ENCODE data around the gene ALCAM.

Gene ALCAM

GRCh38 chr3:105518203-105518602, 151.5 kb downstream of the ALCAM start:
- no peak overlapping the region for H3K4me3 ChIP-seq (ENCODE audit: low read length)
- H3K27ac ChIP-seq (ENCODE audit: low read depth, low read length), result no peak overlapping the region
- no peaks in the 10 kb centered on the region for H3K27me3 ChIP-seq (ENCODE audit: control insufficient read depth, insufficient read depth, low read length)
- H3K36me3 ChIP-seq (ENCODE audit: control insufficient read depth, insufficient read depth, low read length), result no peaks in the 10 kb centered on the region
- no peaks in the 10 kb centered on the region for H3K4me1 ChIP-seq (ENCODE audit: control insufficient read depth, insufficient read depth, low read length)
- H3K9ac ChIP-seq (ENCODE audit: low read length), result no peak overlapping the region

- Histone ChIP-seq H3K27ac (ENCODE audit: low read depth, low read length) (no peak overlapping the region), H3K9ac (ENCODE audit: low read length) (no peak overlapping the region), H3K27me3 (ENCODE audit: control insufficient read depth, insufficient read depth, low read length) (no peaks in the 10 kb centered on the region), H3K4me3 (ENCODE audit: low read length) (no peak overlapping the region), H3K4me1 (ENCODE audit: control insufficient read depth, insufficient read depth, low read length) (no peaks in the 10 kb centered on the region), H3K36me3 (ENCODE audit: control insufficient read depth, insufficient read depth, low read length) (no peaks in the 10 kb centered on the region)
Measured at GRCh38 chr3:105518806-105519418, 152.2 kb downstream of the ALCAM start.

GRCh38 chr3:105521770-105522169, 155.1 kb downstream of the ALCAM start:
- Histone ChIP-seq H3K4me3 (ENCODE audit: low read length) (no peak overlapping the region), H3K4me1 (ENCODE audit: control insufficient read depth, insufficient read depth, low read length) (no peaks in the 10 kb centered on the region), H3K27ac (ENCODE audit: low read depth, low read length) (no peak overlapping the region), H3K9ac (ENCODE audit: low read length) (no peak overlapping the region), H3K36me3 (ENCODE audit: control insufficient read depth, insufficient read depth, low read length) (no peaks in the 10 kb centered on the region), H3K27me3 (ENCODE audit: control insufficient read depth, insufficient read depth, low read length) (no peaks in the 10 kb centered on the region)

GRCh38 chr3:105523501-105523900, 156.8 kb downstream of the ALCAM start:
- H3K27ac ChIP-seq (ENCODE audit: low read depth, low read length), result no peak overlapping the region
- no peaks in the 10 kb centered on the region for H3K4me1 ChIP-seq (ENCODE audit: control insufficient read depth, insufficient read depth, low read length)
- no peak overlapping the region for H3K9ac ChIP-seq (ENCODE audit: low read length)
- H3K27me3 ChIP-seq (ENCODE audit: control insufficient read depth, insufficient read depth, low read length), result no peaks in the 10 kb centered on the region
- H3K36me3 ChIP-seq (ENCODE audit: control insufficient read depth, insufficient read depth, low read length), result no peaks in the 10 kb centered on the region
- H3K4me3 ChIP-seq (ENCODE audit: low read length), result no peak overlapping the region

GRCh38 chr3:105525531-105525930, 158.8 kb downstream of the ALCAM start:
- Histone ChIP-seq H3K4me3 (ENCODE audit: low read length) (no peak overlapping the region), H3K9ac (ENCODE audit: low read length) (no peak overlapping the region), H3K4me1 (ENCODE audit: control insufficient read depth, insufficient read depth, low read length) (no peaks in the 10 kb centered on the region), H3K27ac (ENCODE audit: low read depth, low read length) (no peak overlapping the region), H3K27me3 (ENCODE audit: control insufficient read depth, insufficient read depth, low read length) (no peaks in the 10 kb centered on the region), H3K36me3 (ENCODE audit: control insufficient read depth, insufficient read depth, low read length) (no peaks in the 10 kb centered on the region)

GRCh38 chr3:105526360-105527111, 159.8 kb downstream of the ALCAM start:
- H3K4me1 ChIP-seq (ENCODE audit: control insufficient read depth, insufficient read depth, low read length), result no peaks in the 10 kb centered on the region
- H3K4me3 ChIP-seq (ENCODE audit: low read length), result no peak overlapping the region
- H3K27me3 ChIP-seq (ENCODE audit: control insufficient read depth, insufficient read depth, low read length), result no peaks in the 10 kb centered on the region
- no peak overlapping the region for H3K27ac ChIP-seq (ENCODE audit: low read depth, low read length)
- no peaks in the 10 kb centered on the region for H3K36me3 ChIP-seq (ENCODE audit: control insufficient read depth, insufficient read depth, low read length)
- H3K9ac ChIP-seq (ENCODE audit: low read length), result no peak overlapping the region

GRCh38 chr3:105527535-105527934, 160.8 kb downstream of the ALCAM start:
- Histone ChIP-seq H3K4me3 (ENCODE audit: low read length) (no peak overlapping the region), H3K36me3 (ENCODE audit: control insufficient read depth, insufficient read depth, low read length) (no peaks in the 10 kb centered on the region), H3K27me3 (ENCODE audit: control insufficient read depth, insufficient read depth, low read length) (no peaks in the 10 kb centered on the region), H3K4me1 (ENCODE audit: control insufficient read depth, insufficient read depth, low read length) (no peaks in the 10 kb centered on the region), H3K27ac (ENCODE audit: low read depth, low read length) (no peak overlapping the region), H3K9ac (ENCODE audit: low read length) (no peak overlapping the region)

- Histone ChIP-seq H3K36me3 (ENCODE audit: control insufficient read depth, insufficient read depth, low read length) (no peaks in the 10 kb centered on the region), H3K4me1 (ENCODE audit: control insufficient read depth, insufficient read depth, low read length) (no peaks in the 10 kb centered on the region), H3K27ac (ENCODE audit: low read depth, low read length) (no peak overlapping the region), H3K9ac (ENCODE audit: low read length) (no peak overlapping the region), H3K4me3 (ENCODE audit: low read length) (no peak overlapping the region), H3K27me3 (ENCODE audit: control insufficient read depth, insufficient read depth, low read length) (no peaks in the 10 kb centered on the region)
Measured at GRCh38 chr3:105527949-105528348, 161.2 kb downstream of the ALCAM start.

GRCh38 chr3:105528955-105529354, 162.2 kb downstream of the ALCAM start:
- H3K4me3 ChIP-seq (ENCODE audit: low read length), result no peak overlapping the region
- no peaks in the 10 kb centered on the region for H3K4me1 ChIP-seq (ENCODE audit: control insufficient read depth, insufficient read depth, low read length)
- no peaks in the 10 kb centered on the region for H3K36me3 ChIP-seq (ENCODE audit: control insufficient read depth, insufficient read depth, low read length)
- H3K27ac ChIP-seq (ENCODE audit: low read depth, low read length), result no peak overlapping the region
- no peak overlapping the region for H3K9ac ChIP-seq (ENCODE audit: low read length)
- H3K27me3 ChIP-seq (ENCODE audit: control insufficient read depth, insufficient read depth, low read length), result no peaks in the 10 kb centered on the region

- Histone ChIP-seq H3K36me3 (ENCODE audit: control insufficient read depth, insufficient read depth, low read length) (no peaks in the 10 kb centered on the region), H3K4me3 (ENCODE audit: low read length) (no peak overlapping the region), H3K9ac (ENCODE audit: low read length) (no peak overlapping the region), H3K27me3 (ENCODE audit: control insufficient read depth, insufficient read depth, low read length) (no peaks in the 10 kb centered on the region), H3K27ac (ENCODE audit: low read depth, low read length) (no peak overlapping the region), H3K4me1 (ENCODE audit: control insufficient read depth, insufficient read depth, low read length) (no peaks in the 10 kb centered on the region)
Measured at GRCh38 chr3:105529456-105529855, 162.7 kb downstream of the ALCAM start.

GRCh38 chr3:105532251-105532650, 165.5 kb downstream of the ALCAM start:
- no peak overlapping the region for H3K4me3 ChIP-seq (ENCODE audit: low read length)
- H3K27me3 ChIP-seq (ENCODE audit: control insufficient read depth, insufficient read depth, low read length), result no peaks in the 10 kb centered on the region
- H3K27ac ChIP-seq (ENCODE audit: low read depth, low read length), result no peak overlapping the region
- H3K36me3 ChIP-seq (ENCODE audit: control insufficient read depth, insufficient read depth, low read length), result no peaks in the 10 kb centered on the region
- no peaks in the 10 kb centered on the region for H3K4me1 ChIP-seq (ENCODE audit: control insufficient read depth, insufficient read depth, low read length)
- H3K9ac ChIP-seq (ENCODE audit: low read length), result no peak overlapping the region

- Histone ChIP-seq H3K9ac (ENCODE audit: low read length) (no peak overlapping the region), H3K27me3 (ENCODE audit: control insufficient read depth, insufficient read depth, low read length) (no peaks in the 10 kb centered on the region), H3K4me1 (ENCODE audit: control insufficient read depth, insufficient read depth, low read length) (no peaks in the 10 kb centered on the region), H3K36me3 (ENCODE audit: control insufficient read depth, insufficient read depth, low read length) (no peaks in the 10 kb centered on the region), H3K4me3 (ENCODE audit: low read length) (no peak overlapping the region), H3K27ac (ENCODE audit: low read depth, low read length) (no peak overlapping the region)
Measured at GRCh38 chr3:105533960-105534359, 167.3 kb downstream of the ALCAM start.

- H3K27ac ChIP-seq (ENCODE audit: low read depth, low read length), result no peak overlapping the region
- H3K9ac ChIP-seq (ENCODE audit: low read length), result no peak overlapping the region
- no peaks in the 10 kb centered on the region for H3K36me3 ChIP-seq (ENCODE audit: control insufficient read depth, insufficient read depth, low read length)
- no peaks in the 10 kb centered on the region for H3K4me1 ChIP-seq (ENCODE audit: control insufficient read depth, insufficient read depth, low read length)
- no peaks in the 10 kb centered on the region for H3K27me3 ChIP-seq (ENCODE audit: control insufficient read depth, insufficient read depth, low read length)
- H3K4me3 ChIP-seq (ENCODE audit: low read length), result no peak overlapping the region
Measured at GRCh38 chr3:105534491-105534890, 167.8 kb downstream of the ALCAM start.
